Activated CD8-positive, alpha-beta T cell treated with anti-CD3 and anti-CD28 coated beads, Interleukin-2, amount 10 ng/mL, durations not matched to agents 7 days and 5 days (primary cell): ENCODE measurements around the gene EGFLAM. TPM values are rescaled to one million over a fixed set of nuclear protein-coding genes. Genes with fewer than 3 reads are reported as not detected.

Experiments used
- ATAC-seq: fragments of 150-1000 bp; cut with Tn5 transposase; one replicate; pipeline ENCODE4 v1.10.0; 2021; ENCODE audit warnings: moderate library complexity
- CTCF ChIA-PET: fragments of 350-600 bp; sonication (Branson Sonifier 250); formaldehyde crosslinking; loops from one replicate; lab custom pipeline; 2021; ENCODE audit warnings: antibody characterized with exemption; lab: Charles Lee
- POLR2A ChIA-PET: fragments of 350-600 bp; sonication (Branson Sonifier 250); formaldehyde crosslinking; loops from one replicate; lab custom pipeline; 2021; ENCODE audit warnings: antibody characterized with exemption; lab: Charles Lee
- DNase-seq: peaks from one replicate; pipeline ENCODE4 v3.0.0-alpha.2; 2020
- H3K27ac Mint-ChIP-seq: one replicate; pipeline ENCODE4 v1.8.0; 2021; ENCODE audit warnings: mild to moderate bottlenecking, mixed read lengths
- H3K27me3 Mint-ChIP-seq: one replicate; pipeline ENCODE4 v1.8.0; 2021; ENCODE audit warnings: low read depth, mixed read lengths
- H3K36me3 Mint-ChIP-seq: one replicate; pipeline ENCODE4 v1.8.0; 2021; ENCODE audit warnings: low read depth, mixed read lengths
- H3K4me1 Mint-ChIP-seq: one replicate; pipeline ENCODE4 v1.8.0; 2021; ENCODE audit warnings: low read depth, mixed read lengths
- H3K4me3 Mint-ChIP-seq: one replicate; pipeline ENCODE4 v1.8.0; 2021; ENCODE audit warnings: mild to moderate bottlenecking, mixed read lengths
- H3K9me3 Mint-ChIP-seq: one replicate; pipeline ENCODE4 v1.8.0; 2022; ENCODE audit warnings: mixed read lengths; ENCODE audit not compliant: insufficient read depth
- total RNA-seq, 2 experiments: library from RNA; stranded (reverse); gene quantifications; one replicate each; pipeline ENCODE4 v1.2.3, GENCODE V29; 2021

EGFLAM gene
- total RNA-seq, 2 experiments from 2014 or later, result not detected

- Mint-ChIP-seq H3K9me3 (no peaks in the 10 kb centered on the region), H3K27ac (no peak overlapping the region), H3K4me1 (peaks cover 11% of the 10 kb centered on the region), H3K36me3 (no peaks in the 10 kb centered on the region), H3K27me3 (peaks cover 70% of the 10 kb centered on the region), H3K4me3 (no peak overlapping the region)
- ChIA-PET POLR2A (no interaction called here), CTCF (no interaction called here)
- DNase-seq (no peak), ATAC-seq (no peak)
Observed at GRCh38 chr5:38458174-38458573, 199.8 kb downstream of the EGFLAM start.

DNA sequence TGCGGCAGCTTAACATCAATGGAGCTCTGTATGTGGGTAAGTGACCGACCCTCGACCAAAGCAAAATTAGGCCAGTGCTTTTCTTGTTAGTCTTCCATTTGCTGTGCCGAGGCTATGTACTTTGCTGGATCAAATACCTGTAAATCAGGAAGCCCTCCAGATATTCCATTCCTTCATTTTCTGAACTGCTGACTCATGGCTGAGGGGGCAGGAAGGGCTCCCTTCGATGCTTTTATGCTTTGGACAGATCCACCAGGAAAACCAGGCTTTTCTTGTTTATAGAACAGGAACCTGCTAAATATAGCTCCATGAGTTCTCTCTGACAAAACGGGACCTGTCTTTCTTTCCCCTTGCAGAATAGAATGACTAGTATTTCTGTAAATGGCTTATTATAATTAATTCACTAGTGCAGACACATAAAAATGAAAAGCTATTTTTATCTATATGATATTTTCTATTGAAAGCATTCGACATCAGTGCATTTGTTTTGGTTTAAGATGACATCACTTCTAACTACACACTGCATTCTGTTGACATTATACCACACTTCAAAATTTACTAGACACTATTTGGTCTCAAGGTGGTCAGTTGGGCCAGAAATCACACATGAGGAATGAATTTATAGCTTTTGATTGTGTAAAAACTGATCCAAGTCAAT is 204.7 kb downstream of the EGFLAM start:
- H3K27ac Mint-ChIP-seq, result no peak overlapping the region
- POLR2A ChIA-PET, result no interaction called here

DNA sequence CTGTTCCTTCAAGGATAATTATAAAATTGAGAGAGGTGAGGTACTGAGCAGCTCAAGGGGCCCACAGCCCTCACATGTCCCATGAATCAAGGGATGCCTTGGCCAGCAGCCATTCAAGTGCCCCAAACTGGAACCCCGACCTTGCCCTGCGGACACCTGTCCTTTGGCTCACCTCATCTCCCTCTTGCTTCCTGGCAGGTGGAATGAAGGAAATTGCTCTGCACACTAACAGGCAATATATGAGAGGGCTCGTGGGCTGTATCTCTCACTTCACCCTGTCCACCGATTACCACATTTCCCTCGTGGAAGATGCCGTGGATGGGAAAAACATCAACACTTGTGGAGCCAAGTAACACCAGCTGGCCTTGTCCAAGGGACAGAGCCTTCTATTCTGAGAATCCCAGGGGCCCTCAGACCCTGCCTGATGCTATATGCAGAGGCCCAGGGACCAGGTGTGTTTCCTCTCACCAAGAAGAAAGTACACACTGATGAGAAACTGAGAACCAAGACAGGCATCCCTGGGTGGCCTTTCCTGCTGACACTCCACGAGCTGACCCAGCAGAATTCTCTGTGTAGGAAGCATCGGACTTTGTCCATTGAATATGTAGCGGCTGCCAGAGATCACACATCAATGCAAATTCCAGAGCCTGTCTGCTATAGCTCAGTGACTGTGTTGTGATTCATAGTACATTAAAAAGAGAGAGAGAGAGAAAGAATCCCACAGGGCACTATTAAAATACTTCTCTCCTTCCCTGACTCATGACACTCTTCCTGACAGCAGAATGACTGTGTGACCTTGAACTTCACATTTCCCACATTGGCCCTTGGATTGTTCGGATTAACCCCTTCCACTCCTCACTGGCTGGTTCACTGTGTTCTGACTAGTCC is 205.5 kb downstream of the EGFLAM start:
- Mint-ChIP-seq H3K27me3 (peaks cover 38% of the 10 kb centered on the region), H3K4me1 (no peaks in the 10 kb centered on the region), H3K27ac (no peak overlapping the region), H3K36me3 (no peaks in the 10 kb centered on the region), H3K4me3 (no peak overlapping the region), H3K9me3 (no peaks in the 10 kb centered on the region)
- ChIA-PET POLR2A (no interaction called here), CTCF (interaction anchor here (0.8 kb wide), 1 partner anchor 81 kb away, joined by 4 read pairs; no protein-coding TSS in a partner anchor)
- ATAC-seq, result no peak
- no peak for DNase-seq

More for the DNA sequence above, 204.7 kb downstream of the EGFLAM start:
- Mint-ChIP-seq H3K4me1 (no peaks in the 10 kb centered on the region), H3K36me3 (no peaks in the 10 kb centered on the region), H3K27me3 (peaks cover 44% of the 10 kb centered on the region), H3K9me3 (no peaks in the 10 kb centered on the region), H3K4me3 (no peak overlapping the region)
- DNase-seq (no peak), ATAC-seq (no peak)
- CTCF ChIA-PET, result interaction anchor here (0.8 kb wide), 1 partner anchor 81 kb away, joined by 4 read pairs; no protein-coding TSS in a partner anchor

- no peak for DNase-seq
- no peaks in the 10 kb centered on the region for H3K9me3 Mint-ChIP-seq
- no peak overlapping the region for H3K27ac Mint-ChIP-seq
- ATAC-seq, result no peak
- CTCF ChIA-PET, result interaction anchor here (1.0 kb wide), 1 partner anchor 23 kb away, joined by 4 read pairs; no protein-coding TSS in a partner anchor
- peaks cover 30% of the 10 kb centered on the region for H3K27me3 Mint-ChIP-seq
- H3K4me1 Mint-ChIP-seq, result no peaks in the 10 kb centered on the region
- POLR2A ChIA-PET, result no interaction called here
- no peak overlapping the region for H3K4me3 Mint-ChIP-seq
- H3K36me3 Mint-ChIP-seq, result no peaks in the 10 kb centered on the region
Observed at GRCh38 chr5:38465061-38465460, 206.7 kb downstream of the EGFLAM start.

DNA sequence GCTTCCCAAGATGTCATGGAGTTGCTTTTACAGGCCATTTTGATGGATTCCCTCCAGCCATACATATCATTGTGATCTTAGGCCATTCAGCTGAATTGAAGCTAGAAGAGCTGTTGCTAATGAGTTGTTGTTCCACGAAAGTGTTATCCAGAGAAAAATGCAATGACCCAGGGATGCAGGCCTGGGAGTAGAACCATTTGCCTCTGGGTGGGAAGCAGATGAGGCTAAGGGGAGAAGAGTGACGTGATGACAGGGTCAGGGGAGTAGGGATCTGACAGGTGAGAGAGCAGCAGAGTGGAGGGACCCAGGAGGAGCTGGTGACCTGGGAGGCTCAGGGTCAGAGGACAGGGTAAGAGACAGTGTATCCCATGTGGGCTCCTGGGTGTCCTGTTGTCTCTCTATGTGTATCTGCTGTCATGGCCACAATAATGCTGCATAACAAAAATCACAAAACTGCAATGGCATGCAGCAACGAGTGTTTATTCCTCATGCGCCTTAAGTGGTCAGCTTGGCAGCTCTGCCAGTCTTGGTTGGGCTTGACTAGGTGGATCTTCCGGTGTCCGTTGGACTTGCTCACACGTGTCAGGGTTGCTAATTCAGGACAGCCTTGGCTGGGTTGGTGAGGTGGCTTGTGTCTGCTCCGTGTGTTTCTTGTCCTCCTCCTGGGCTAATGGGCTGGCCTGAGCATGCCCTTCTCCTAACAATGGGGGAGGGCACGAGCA is 207.5 kb downstream of the EGFLAM start:
- POLR2A ChIA-PET, result no interaction called here
- CTCF ChIA-PET, result interaction anchor here (1.0 kb wide), 1 partner anchor 24 kb away, joined by 4 read pairs; no protein-coding TSS in a partner anchor
- Mint-ChIP-seq H3K4me1 (no peaks in the 10 kb centered on the region), H3K36me3 (no peaks in the 10 kb centered on the region), H3K4me3 (no peak overlapping the region), H3K27me3 (peaks cover 26% of the 10 kb centered on the region), H3K27ac (no peak overlapping the region), H3K9me3 (no peaks in the 10 kb centered on the region)
- DNase-seq, result no peak
- ATAC-seq, result no peak

- Mint-ChIP-seq H3K4me1 (no peaks in the 10 kb centered on the region), H3K4me3 (no peak overlapping the region), H3K36me3 (no peaks in the 10 kb centered on the region), H3K9me3 (no peaks in the 10 kb centered on the region), H3K27ac (no peak overlapping the region), H3K27me3 (peaks cover 23% of the 10 kb centered on the region)
- ATAC-seq (no peak), DNase-seq (no peak)
- CTCF ChIA-PET, result no interaction called here
- POLR2A ChIA-PET, result no interaction called here
Observed at GRCh38 chr5:38466424-38467189, 208.2 kb downstream of the EGFLAM start.

DNA sequence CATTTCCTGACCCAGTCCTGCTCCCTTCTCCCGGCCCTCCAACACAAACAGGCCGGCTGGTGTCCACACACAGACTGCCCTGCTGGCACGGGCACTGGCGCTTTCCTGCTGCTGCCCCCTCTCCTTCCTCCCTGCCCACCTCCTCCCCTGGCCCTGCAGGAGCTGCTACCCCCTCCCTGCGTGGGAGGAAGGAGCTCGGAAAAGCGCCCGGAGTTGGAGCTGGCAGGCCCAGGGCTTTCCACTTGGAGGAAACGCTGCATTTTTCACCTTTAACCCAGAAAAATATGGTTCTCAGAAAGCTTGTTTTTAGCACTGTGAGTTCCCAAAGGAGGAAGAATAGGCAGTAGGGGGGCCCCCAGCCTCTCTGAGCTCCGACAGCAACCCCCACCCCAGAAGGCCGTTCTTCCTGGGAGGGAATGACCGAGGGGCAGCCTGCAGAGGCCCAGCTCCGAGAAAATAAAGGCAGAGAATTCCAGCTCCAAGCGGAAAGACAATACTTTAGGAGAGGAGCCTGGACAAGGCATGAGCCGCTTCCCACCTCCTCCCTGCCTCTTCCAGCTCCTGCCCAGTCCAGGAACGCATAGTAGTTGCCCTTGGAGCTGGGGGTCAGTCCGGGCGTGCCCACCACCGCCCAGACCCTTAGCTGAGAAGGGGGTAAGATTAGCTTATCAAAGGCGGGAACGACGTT is 209.1 kb downstream of the EGFLAM start:
- Mint-ChIP-seq H3K4me1 (no peaks in the 10 kb centered on the region), H3K9me3 (no peaks in the 10 kb centered on the region), H3K4me3 (no peak overlapping the region), H3K27ac (no peak overlapping the region), H3K36me3 (no peaks in the 10 kb centered on the region), H3K27me3 (peaks cover 26% of the 10 kb centered on the region)
- CTCF ChIA-PET, result interaction anchor here (1.1 kb wide), 1 partner anchor 26 kb away, joined by 4 read pairs; no protein-coding TSS in a partner anchor
- DNase-seq (no peak), ATAC-seq (no peak)
- POLR2A ChIA-PET, result no interaction called here

DNA sequence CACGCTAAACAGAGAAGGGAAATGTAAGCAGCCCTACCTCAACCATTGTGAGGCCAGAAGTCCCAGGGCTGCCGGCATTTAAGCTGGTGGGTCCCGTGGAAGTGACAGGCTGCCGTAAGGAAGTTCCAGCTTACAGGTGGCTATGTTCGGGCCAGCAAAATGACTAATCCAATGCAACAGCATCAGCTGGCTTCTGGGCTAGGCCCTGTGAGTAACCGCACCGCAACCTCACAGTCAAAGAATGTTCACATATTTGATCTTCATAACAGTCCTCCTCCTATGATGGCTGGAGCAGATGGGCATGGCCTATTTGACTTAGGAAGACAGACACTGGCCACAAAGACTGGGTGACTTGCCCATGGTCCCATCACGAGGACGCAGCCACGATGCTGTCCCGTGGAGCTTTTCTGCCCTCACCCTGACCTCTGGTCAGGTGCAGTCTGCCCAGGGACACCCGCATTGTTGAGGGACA is 209.9 kb downstream of the EGFLAM start:
- POLR2A ChIA-PET, result interaction anchor here (0.6 kb wide), 1 partner anchor 256 kb away, joined by 3 read pairs; no protein-coding TSS in a partner anchor

GRCh38 chr5:38468978-38469706 is 210.8 kb downstream of the EGFLAM start:
- H3K4me3 Mint-ChIP-seq, result no peak overlapping the region
- ChIA-PET POLR2A (no interaction called here), CTCF (interaction anchor here (0.9 to 1.3 kb wide), 4 partner anchors 12 to 48 kb away, joined by 3 to 4 read pairs (median 4); no protein-coding TSS in a partner anchor)
- ATAC-seq (no peak), DNase-seq (no peak)
- H3K27ac Mint-ChIP-seq, result no peak overlapping the region
- peaks cover 27% of the 10 kb centered on the region for H3K27me3 Mint-ChIP-seq
- H3K4me1 Mint-ChIP-seq, result no peaks in the 10 kb centered on the region
- H3K9me3 Mint-ChIP-seq, result no peaks in the 10 kb centered on the region
- H3K36me3 Mint-ChIP-seq, result no peaks in the 10 kb centered on the region

More for the DNA sequence above, 209.9 kb downstream of the EGFLAM start:
- no peaks in the 10 kb centered on the region for H3K4me1 Mint-ChIP-seq
- no peak overlapping the region for H3K4me3 Mint-ChIP-seq
- H3K36me3 Mint-ChIP-seq, result no peaks in the 10 kb centered on the region
- H3K9me3 Mint-ChIP-seq, result no peaks in the 10 kb centered on the region
- no peak overlapping the region for H3K27ac Mint-ChIP-seq
- no peak for DNase-seq
- peaks cover 26% of the 10 kb centered on the region for H3K27me3 Mint-ChIP-seq
- no peak for ATAC-seq
- CTCF ChIA-PET, result interaction anchor here (1.1 to 1.3 kb wide), 2 partner anchors 27 to 48 kb away, joined by 4 read pairs; no protein-coding TSS in a partner anchor

DNA sequence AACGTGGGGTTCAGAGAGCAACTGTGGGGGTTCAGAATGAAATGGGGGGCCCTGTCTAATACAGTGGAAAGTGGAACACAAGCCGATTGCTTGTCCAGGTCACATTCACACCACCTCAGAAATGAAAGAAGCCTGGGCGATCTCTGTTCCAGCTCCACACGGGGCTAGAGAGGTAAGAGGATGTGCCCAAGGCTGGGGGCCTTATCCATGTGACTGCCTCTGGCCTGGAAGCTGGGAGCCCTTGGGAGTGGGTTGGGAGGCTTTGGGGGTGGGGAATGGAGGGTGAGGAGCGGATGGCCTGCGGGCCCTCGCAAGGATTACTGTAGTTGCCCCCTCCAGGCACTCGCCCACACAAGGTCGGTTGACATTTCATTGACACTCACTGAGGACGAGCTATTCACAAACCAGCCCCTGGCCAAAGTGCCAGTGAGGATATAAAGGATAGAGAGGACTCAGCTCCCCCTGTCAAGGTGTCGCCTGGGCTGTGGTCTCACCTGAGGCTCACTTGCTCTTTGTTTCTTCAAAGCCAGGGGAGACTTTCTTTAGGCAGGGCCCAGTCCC is 211.4 kb downstream of the EGFLAM start:
- H3K27ac Mint-ChIP-seq, result no peak overlapping the region
- CTCF ChIA-PET, result interaction anchor here (0.9 to 1.3 kb wide), 3 partner anchors 12 to 49 kb away, joined by 3 to 4 read pairs (median 4); no protein-coding TSS in a partner anchor
- no peak for DNase-seq
- no peaks in the 10 kb centered on the region for H3K36me3 Mint-ChIP-seq
- no peaks in the 10 kb centered on the region for H3K4me1 Mint-ChIP-seq
- peaks cover 31% of the 10 kb centered on the region for H3K27me3 Mint-ChIP-seq
- ATAC-seq, result no peak
- H3K9me3 Mint-ChIP-seq, result no peaks in the 10 kb centered on the region
- POLR2A ChIA-PET, result no interaction called here
- H3K4me3 Mint-ChIP-seq, result no peak overlapping the region
